Right atrium auricular region (tissue), 2 donors: ENCODE results near the gene AASS. TPM values are rescaled to one million over a fixed set of nuclear protein-coding genes. Genes with fewer than 3 reads are reported as not detected.

Source experiments
- DNase-seq: peaks from one replicate; pipeline ENCODE4 v3.0.0-alpha.2; 2019; ENCODE audit warnings: low spot score
- H3K27ac ChIP-seq, 2 donors: fragments of 200-600 bp; sonication (generic); 1 replicate in 1 of 2; 2 replicates in 1 of 2; pipeline ENCODE4 v1.5.1; 2016 to 2019
- H3K27me3 ChIP-seq, 2 donors: fragments of 200-600 bp; sonication (generic); one replicate each; pipeline versions ENCODE4 v1.5.1 to v1.6.0; 2017 to 2019
- H3K36me3 ChIP-seq: fragments of 200-600 bp; sonication (generic); one replicate; pipeline ENCODE4 v1.5.1; 2016
- H3K4me1 ChIP-seq, 2 donors: fragments of 200-600 bp; sonication (generic); one replicate each; pipeline versions ENCODE4 v1.5.1 to v1.6.0; 2017 to 2019
- H3K4me3 ChIP-seq, 2 donors: fragments of 200-600 bp; sonication (generic); 1 replicate in 1 of 2; 2 replicates in 1 of 2; pipeline ENCODE4 v1.5.1; 2017 to 2019; ENCODE audit warnings: mild to moderate bottlenecking in 1 of 2, moderate library complexity in 1 of 2
- H3K9me3 ChIP-seq, 2 donors: fragments of 200-600 bp; sonication (generic); one replicate each; pipeline ENCODE4 v1.5.1; 2019
- total RNA-seq, 2 donors: library from RNA; depleted of rRNA; stranded (reverse); fragments of >200 nt; gene quantifications; one replicate each; pipeline ENCODE4 v1.1.0, GENCODE V29; 2016
- TF ChIP-seq, protein P1 (sequence below), 2 donors: fragments of 200-600 bp; sonication (generic); IDR thresholded peaks; one replicate each; pipeline ENCODE4 v1.5.1; 2019; ENCODE audit warnings: antibody characterized with exemption in 2 of 2

Gene AASS
- total RNA-seq, 2 donors from 2014 or later, result 18.0 to 27.4 TPM

DNA sequence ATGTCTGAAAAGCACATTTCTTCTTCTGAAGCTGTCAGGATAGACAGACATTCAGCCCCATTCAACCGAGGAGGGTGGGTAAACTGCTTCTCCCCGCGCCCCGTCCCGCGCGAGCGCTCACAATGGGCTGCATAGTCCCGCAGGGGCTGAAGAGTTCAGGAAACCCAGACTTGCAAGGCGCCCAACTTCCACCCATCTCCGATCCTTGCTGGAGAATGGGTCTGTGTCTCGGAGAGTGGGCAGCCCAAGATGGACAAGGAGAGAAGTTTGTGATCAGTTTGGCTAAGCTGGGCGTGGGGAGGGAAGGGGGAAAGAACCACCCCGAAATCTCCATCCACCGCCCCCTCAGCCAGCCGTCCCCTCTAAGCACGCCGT, 686 bp downstream of the AASS start:
- Histone ChIP-seq H3K4me1 (peaks cover 0 to 21% of the 10 kb centered on the region in 2 donors), H3K27me3 (no peaks in the 10 kb centered on the region)
- peak; percentile 60 for DNase-seq

DNA sequence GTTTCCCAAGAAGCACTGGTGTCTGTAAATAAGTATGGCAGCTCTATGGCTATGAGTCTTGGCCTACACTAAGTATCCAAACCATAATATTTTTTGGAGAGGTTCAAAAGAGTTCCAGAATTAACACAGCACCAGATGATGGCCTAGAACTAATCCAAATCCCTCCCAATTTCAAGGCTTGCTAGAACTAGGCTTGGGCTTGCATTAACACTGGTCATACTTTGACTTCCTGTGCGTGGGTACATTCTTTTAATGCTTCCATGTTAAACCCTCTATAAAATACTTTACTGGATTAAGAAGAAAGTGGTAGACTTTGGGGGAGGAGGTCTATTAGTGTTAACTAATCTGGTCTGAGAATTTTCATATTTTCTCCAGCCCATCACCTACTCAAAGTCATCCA, 3.1 kb downstream of the AASS start:
- no peak for DNase-seq
- Histone ChIP-seq H3K36me3 (no peaks in the 10 kb centered on the region), H3K4me3 (no peak overlapping the region), H3K27me3 (no peaks in the 10 kb centered on the region), H3K9me3 (no peaks in the 10 kb centered on the region), H3K4me1 (peaks cover 0 to 38% of the 10 kb centered on the region in 2 donors), H3K27ac (no peak overlapping the region)
- TF ChIP-seq, protein P1, sequence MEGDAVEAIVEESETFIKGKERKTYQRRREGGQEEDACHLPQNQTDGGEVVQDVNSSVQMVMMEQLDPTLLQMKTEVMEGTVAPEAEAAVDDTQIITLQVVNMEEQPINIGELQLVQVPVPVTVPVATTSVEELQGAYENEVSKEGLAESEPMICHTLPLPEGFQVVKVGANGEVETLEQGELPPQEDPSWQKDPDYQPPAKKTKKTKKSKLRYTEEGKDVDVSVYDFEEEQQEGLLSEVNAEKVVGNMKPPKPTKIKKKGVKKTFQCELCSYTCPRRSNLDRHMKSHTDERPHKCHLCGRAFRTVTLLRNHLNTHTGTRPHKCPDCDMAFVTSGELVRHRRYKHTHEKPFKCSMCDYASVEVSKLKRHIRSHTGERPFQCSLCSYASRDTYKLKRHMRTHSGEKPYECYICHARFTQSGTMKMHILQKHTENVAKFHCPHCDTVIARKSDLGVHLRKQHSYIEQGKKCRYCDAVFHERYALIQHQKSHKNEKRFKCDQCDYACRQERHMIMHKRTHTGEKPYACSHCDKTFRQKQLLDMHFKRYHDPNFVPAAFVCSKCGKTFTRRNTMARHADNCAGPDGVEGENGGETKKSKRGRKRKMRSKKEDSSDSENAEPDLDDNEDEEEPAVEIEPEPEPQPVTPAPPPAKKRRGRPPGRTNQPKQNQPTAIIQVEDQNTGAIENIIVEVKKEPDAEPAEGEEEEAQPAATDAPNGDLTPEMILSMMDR (IDR thresholded peaks at IDR 0.05), result no peak

More for the DNA sequence above, 686 bp downstream of the AASS start:
- peak overlapping the region; percentile 92 to 98 for H3K27ac ChIP-seq
- H3K4me3 ChIP-seq, result peak overlapping the region; percentile 74 to 87
- H3K36me3 ChIP-seq, result no peaks in the 10 kb centered on the region
- no peaks in the 10 kb centered on the region for H3K9me3 ChIP-seq
- TF ChIP-seq, protein P1 (IDR thresholded peaks at IDR 0.05), result no peak

DNA sequence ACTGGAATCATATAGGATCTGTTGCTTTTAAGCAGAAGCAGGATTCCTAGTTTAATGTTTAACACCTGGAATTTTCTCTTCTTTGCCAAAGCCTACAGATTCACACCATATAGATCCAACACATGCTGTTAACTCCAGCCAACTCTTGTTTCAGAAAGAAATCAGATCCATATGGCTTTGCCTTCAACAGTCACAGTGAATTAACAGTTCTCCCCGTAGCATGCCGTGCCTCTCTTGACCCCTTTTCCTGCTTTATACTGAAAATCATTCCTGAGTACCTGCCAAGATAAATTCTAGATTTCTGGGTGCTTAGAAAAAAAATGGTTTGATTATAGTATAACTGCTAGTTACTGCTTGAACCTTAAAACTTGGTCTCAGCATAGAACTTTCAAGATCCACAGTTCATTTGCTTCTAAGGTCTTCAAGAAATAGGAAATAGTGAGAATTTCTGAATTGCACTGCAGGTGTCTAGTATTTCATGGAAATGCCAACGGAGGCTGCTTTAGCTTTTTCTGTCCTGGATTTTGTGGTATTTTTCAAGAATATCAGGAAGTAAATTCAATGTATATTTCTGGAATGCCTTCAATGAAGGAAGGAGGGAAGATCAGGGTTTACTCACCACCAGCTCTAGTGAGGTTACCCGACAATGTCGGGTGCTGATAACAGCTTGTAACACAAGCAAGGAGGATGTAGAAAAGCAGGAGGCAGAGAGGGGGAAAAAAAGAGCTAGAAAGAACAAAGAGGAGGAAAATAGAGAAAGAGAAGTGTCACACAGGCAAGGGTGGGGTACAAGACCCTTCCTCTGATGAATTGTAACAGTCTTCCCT, 6.6 kb downstream of the AASS start:
- H3K9me3 ChIP-seq, result no peaks in the 10 kb centered on the region
- no peak for DNase-seq
- H3K27ac ChIP-seq, result peak overlapping the region; percentile 2 to 29
- H3K4me3 ChIP-seq, result peak overlapping the region; percentile 27 to 42
- TF ChIP-seq, protein P1 (IDR thresholded peaks at IDR 0.05), result no peak
- no peaks in the 10 kb centered on the region for H3K27me3 ChIP-seq
- H3K4me1 ChIP-seq, result peaks cover 0 to 27% of the 10 kb centered on the region in 2 donors
- H3K36me3 ChIP-seq, result no peaks in the 10 kb centered on the region

DNA sequence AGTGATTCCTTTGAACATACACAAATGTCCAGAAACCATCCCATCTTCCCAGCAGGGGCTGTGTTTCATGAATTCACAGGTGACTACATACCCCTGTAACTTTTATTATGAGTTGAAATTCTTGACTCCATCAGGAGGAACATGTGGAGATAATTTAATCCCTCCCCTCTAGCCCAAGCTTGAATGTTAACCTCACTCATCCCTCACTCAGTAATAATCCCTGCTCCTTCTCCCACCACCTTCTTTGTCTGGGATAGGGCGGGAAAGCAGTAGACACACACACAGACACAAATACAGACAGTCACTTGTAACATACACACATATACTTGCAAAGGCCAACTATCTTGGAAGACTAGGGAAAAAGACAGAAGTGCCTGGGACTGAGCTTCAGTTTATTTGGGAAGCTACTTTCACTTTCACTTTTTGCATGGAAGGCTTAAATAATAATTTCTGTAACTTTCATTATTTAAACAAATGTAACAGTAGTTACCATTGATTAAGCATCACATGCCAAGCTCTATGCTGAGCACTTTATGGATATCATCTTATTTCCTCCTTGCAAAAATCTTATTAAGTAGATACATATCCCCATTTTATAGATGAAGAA, 7.3 kb downstream of the AASS start:
- no peaks in the 10 kb centered on the region for H3K9me3 ChIP-seq
- H3K4me1 ChIP-seq, result peaks cover 0 to 22% of the 10 kb centered on the region in 2 donors
- H3K36me3 ChIP-seq, result no peaks in the 10 kb centered on the region
- H3K27me3 ChIP-seq, result no peaks in the 10 kb centered on the region
- peak overlapping the region; percentile 27 to 42 for H3K4me3 ChIP-seq
- TF ChIP-seq, protein P1 (IDR thresholded peaks at IDR 0.05), result no peak
- no peak for DNase-seq
- H3K27ac ChIP-seq, result peak overlapping the region; percentile 28 to 29

DNA sequence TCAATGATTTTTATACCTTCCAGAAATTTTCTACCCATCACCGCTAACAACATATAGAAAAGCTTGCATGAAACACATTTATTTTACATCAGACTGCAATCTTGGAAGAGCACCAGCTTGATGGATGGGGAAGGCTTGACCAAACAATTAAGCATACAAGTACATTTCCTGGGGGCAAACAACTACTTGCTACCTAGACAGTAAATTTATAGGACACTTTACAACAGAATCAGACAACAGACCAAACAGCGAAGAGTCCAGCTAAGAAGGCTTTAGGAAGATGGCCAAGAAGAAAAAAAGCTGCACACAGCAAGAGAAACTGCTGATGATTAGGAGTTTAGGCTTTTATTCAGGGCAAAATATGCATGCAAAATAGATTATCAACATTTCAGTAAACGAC, 8.0 kb downstream of the AASS start:
- peak overlapping the region in 1 of 2 donors; percentile 42 for H3K4me3 ChIP-seq
- no peaks in the 10 kb centered on the region for H3K9me3 ChIP-seq
- DNase-seq, result no peak
- TF ChIP-seq, protein P1 (IDR thresholded peaks at IDR 0.05), result no peak
- no peaks in the 10 kb centered on the region for H3K36me3 ChIP-seq
- H3K4me1 ChIP-seq, result peaks cover 0 to 21% of the 10 kb centered on the region in 2 donors
- H3K27me3 ChIP-seq, result no peaks in the 10 kb centered on the region
- peak overlapping the region in 1 of 2 donors; percentile 29 for H3K27ac ChIP-seq
